DMS153 treated with DMSO at 0.1 percent for 48 hours (cell line): ENCODE data around the gene NXT1.
A peak's percentile ranks its signal among the peaks of the same experiment; 100 is the strongest.
"Not testable (repeated sequence)": the region's sequence is repeated elsewhere in the genome, so short reads cannot be mapped to it uniquely, and the experiment has no call there.

Experiments
- DNase-seq: peaks from one replicate; lab custom pipeline; 2025; ENCODE audit not compliant: unreplicated experiment; lab: John Stamatoyannopoulos, UW

NXT1 gene

DNA sequence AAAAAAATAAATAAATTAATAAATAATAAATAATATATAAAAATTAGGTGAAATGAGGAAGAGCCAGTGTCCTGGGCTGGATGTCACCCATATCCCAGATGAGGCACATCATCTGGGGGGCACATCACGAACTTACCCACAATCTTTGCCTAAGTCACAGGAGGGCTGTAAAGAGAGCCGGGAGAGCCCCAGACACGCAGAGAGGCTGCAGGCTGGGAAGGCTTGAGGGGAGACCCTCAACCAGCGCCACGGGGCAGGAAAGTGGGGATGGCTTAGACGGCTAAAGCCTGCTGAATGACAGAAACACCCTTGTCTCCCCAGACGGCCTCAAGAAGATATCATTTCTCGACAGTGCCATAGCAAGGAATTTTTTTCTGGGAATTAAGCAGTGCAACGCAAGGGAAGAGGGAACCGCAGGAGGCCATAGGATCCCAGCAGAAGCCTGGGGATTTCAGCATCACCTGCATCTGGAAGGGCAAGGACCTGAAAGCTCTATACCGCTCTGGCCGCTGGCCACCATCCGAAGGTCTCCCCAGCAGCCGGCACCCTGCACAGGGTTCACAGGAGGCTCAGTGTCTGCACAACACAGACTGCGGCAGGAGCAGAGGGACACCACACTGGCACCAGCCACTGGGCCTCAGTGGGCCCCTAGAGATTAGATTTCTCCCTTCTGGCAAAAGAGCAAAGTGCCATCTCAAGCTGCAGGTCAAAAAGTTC, 22.8 kb upstream of the NXT1 start:
- no peak for DNase-seq

DNA sequence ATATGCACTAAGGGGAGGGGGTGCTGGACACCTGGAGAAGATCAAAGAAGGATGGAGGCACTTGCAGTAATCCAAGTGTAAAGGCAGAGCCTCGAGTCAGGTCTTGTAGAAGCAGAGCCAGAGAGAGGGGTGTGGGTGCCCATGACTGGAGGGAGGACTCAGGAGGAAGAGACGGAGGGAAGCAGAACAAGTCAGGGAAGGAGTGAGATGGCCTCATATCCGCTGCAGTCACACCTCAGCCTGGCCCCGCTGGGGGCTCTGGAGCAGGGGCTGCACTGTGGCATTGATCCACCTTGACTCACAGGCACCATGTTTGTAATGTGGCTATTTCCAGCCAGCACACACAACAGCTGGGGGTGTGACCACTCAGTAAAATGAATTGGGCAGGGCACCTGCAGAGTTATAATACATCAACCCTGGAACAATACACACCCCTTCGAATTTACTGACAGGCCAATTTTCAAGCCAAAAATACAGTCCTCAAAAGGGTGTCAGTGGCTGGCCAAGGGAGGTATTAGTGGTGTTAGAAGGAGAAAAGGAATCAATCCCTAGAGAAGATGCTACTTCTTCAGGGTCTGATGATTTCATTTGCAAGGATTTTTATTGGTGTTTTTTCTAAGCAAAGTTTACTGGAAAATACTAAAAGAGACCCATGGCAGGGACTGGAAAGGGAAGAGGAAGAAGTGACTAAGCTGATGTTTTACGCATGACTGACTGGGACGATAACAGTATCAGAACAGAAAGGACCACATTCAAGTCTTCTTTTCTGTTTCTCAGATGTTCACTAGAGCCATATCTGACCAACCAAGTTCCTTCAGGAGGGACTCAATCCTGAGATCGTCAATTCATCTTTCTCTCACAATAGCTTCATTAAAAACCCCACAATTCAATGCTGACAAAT, 18.9 kb upstream of the NXT1 start:
- DNase-seq, result no peak

DNA sequence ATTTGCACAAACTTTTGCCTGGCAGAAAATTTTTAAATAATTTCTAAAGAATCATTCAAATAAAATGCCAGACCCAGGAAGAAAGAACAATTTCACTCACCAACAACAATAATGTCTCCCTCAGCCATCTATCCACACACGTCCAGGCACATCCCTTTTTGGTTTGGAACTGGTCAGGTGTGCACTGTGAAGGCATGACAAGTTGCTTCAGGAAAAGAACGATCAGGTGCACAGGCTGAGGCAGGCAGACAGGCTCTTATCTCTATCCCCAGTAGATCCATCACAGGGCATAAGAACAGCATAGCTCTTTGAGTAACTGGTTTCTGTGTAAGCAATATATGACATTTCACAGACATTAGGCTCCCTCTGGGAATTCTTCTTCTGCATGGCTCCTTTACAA, 18.1 kb upstream of the NXT1 start:
- DNase-seq, result no peak

DNA sequence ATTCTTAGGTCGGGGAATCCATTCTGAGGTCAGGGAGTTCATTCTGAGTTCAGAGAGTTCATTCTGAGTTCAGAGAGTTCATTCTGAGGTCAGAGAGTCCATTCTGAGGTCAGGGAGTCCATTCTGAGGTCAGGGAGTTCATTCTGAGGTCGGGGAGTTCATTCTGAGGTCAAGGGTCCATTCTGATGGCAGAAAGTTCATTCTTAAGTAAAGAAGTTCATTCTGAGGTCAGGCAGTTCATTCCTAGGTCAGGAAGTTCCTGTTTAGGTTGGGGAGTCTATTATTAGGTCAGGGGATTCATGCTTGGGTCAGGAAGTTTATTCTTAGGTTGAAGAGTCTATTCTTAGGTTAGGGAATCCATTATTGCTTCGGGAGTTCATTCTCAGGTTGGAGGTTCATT, 16.5 kb upstream of the NXT1 start:
- no peak for DNase-seq

DNA sequence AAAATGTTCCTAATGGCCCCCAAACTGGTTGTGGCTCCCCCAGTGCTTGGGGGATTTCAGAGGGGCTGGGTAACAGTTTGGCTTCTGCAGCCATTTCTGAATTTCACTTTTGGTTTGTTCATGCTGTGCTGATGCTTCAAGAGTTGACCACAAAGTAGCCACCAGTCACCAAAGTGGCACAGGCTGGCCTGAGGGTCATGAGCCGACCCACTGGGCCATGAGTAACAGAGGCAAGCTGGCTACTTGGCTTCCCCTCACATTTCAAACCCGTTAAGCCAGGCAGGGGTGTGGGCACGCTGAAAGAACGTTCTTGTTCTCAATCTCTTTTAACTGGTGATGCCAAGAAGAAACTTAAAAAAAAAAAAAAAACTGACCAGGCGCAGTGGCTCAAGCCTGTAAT, 15.1 kb upstream of the NXT1 start:
- no peak for DNase-seq

DNA sequence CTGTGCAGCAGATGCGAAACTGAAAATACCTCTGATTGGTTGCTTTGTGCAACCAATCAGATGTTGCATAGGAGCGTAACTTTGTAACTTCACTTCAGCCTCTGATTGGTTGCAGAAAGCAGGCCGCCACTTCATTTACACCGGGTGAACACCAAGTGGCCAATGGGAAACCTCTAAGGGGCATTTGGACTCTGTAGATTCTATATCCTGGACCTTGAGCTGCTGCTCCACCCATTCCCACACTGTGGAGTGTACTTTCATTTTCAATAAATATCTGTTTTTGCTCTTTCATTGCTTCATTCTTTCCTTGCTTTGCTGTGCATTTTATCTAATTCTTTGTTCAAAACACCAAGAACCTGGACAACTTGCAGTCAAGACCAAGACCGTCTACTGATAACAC, 14.1 kb upstream of the NXT1 start:
- DNase-seq, result no peak

DNA sequence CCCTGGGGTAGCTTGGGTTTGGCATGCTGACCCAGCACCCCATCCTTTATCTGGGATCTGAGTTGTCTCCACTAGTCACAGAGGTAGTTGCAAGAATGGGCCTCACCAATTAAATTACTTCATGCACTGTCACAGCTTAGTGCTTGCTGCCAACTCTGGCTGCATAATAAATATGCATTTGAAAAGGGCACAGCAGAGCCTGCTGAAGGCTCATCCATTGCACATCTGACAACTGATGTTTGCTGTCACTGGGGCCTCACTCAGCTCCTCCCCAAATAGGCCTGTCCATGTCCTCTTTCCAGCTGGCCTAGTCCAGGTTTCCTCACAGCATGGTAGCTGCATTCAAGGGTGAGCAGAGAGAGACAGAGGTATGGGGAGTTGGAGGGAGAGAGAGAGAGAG, 13.3 kb upstream of the NXT1 start:
- no peak for DNase-seq

DNA sequence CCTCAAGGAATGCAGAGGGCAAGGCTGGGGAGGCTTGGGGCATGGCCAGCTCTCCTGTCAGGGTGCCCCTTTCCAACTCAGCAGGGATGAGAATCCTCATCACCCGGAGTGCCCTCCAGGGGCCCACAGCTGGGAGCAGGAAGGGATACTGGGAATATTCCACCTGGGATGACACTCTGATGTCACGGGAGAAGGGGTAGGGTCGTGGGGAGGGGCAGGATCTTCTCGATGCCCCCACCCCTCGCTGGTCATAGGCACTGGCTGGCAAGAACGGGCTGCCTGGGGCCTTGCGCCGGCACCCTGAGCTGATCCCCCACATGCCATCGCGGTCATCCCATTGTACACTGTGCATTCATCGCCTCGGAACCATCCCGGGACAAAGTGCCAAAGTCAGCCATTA, 10.6 kb upstream of the NXT1 start:
- no peak for DNase-seq

DNA sequence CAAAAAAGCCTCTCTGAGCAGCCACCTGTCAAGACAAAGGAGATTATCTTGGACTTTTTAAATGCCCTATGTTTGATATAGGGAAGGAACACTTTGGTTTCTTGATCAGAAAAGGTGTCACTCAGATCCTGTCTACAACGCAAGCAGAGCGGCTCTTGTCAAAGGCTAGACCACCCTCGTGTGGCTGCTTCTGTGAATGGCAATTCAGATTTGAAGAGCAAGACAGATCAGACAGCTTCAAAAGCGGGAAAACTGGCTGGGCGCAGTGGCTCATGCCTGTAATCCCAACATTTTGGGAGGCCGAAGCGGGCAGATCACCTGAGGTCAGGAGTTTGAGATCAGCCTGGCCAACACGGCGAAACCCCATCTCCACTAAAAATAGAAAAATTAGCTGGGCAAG, 10.1 kb upstream of the NXT1 start:
- DNase-seq, result peak; percentile 21

DNA sequence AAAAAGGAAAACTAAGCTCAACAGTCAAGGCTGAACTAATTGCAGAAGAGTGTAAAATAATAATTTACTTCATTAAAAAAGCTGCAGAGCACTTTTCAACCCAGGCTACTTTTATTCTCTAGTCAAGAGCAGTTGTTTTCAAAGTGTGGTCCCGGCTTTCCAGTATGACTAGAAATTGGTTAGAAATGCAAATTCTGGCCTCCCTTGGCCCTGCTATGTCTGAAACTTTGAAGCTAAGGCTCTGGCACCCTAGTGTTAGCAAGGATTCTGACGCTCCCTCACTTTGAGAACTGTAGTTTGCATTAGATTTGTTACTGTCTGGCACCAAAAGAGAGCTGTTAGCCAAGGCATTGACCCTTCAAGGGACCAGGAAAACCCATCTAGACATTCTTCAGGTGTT, 9.5 kb upstream of the NXT1 start:
- no peak for DNase-seq

DNA sequence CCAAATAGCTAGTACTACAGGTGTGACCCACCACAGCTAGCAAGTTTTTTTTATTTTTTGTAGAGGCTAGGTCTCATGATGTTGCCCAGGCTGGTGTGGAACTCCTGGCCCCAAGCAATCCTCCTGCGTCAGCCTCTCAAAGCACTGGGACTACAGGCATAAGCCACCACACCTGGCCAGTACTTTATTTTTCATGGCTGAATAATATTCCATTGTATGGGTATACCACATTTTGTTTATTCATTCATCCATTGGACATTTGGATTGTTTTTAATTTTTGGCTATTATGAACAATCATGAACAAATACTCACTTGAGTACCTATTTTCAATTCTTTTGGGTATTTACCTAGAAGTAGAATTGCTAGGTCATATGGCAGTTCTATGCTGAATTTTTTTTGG, 7.0 kb upstream of the NXT1 start:
- DNase-seq, result no peak

DNA sequence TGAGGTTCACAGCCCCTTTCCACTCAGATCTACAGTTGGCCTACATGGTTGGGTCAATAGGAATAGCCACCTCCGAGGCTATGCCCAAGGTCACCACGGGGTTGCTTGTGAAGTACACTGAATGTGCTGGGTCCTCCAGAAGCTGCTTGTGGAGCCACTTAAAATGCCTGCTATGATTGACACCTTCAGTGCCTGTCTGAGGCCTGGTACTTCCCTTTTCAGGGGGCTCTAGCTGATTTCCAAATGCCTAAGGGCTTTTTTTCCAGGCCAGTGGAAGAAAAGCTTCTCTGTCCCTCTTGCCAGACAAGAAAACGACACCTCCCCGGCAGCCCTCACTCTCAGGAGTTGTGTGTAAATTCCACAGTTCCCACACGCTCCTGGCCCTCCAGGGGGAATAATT, 6.3 kb upstream of the NXT1 start:
- DNase-seq, result no peak

DNA sequence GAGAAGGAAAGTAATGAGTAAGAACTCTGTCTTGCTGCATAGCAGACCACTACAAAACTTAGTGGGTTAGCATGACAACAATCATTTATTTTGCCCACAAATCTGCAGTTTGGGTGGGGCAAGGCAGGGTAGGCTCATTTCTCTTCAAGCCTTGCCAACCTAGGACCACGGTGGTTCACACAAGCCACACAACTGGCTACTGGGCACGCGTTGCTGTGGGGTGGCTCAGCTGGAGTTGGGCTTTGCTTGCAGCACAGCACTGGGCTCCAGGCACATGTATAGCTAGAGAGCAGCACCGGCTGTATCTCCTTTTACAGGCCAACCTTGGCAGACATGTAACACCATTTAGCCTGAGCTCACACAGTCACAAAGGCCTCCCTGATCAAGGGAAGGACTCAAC, 4.6 kb upstream of the NXT1 start:
- no peak for DNase-seq

DNA sequence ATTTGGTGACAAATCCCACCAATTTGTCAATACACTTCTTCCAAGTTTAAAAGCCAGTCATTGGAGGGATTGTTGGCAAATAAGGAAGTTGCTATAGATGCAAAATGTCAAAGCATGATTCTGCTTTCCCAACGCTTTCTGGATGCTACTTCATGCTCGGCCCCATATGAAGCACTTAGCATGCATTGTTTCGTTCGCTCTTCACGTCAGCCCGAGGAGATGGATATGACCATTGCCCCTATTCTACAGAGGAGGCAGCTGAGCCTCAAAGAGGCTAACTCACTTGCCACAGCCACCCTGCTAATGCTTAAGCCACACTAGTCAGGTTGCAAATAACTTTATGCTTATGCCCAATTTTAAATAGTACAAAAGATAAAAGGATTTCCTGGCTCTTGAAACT, 2.8 kb upstream of the NXT1 start:
- DNase-seq, result no peak

DNA sequence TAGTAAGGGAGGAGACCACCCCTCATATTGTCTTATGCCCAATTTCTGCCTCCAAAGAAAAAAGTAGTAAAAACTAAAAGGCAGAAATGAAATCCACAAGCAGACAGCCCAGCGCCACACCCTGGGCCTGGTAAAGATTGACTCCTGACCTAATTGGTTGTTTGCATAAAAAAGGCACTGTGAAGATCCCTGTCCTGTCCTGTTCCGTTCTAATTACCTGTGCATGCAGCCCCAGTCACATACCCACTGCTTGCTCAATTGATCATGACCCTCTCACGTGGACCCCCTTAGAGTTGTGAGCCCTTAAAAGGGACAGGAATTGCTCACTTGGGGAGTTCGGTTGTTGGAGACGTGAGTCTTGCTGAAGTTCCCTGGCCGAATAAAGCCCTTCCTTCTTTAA, 2.1 kb upstream of the NXT1 start:
- DNase-seq, result not testable (repeated sequence)

DNA sequence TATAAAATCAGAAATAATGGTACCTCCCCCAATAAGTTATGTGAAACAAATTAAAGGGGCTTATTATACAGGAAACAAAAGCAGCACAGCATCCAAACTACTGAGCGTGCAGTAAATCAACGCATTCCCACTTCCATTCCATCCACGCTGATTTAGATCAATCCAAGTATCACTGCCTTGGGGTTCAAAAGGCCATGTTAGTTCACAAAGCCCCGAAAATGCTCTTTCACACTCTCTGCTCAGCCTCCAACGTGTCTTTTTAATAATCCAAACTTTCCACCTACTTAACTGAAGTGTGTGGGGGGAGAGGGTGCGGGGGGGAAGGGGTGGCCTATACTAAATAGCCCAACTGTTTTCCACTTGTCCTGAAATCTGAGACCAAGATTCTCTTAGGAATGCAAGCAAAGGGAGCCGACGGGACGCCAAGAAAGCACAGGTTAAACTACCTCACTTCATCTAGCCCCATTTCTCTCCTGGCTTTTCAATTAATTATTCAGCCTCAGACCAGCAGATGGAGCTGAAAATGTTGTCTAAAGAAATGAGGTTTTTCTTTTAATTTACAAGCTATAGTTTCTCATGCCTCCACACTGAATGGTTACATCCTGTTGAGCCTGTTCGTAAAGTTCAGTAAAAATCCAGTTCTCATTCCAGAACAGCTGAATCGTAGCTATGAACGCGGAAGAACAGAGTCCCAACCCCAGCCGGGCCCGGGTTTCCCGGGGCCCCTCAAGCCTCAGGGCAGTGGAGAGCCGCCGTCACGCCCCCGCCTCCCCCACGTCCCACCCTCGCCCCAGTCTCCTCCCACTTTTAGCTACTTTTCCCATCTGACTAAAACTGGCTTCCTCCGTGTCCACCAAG, 1.0 kb upstream of the NXT1 start:
- DNase-seq, result peak; percentile 41

DNA sequence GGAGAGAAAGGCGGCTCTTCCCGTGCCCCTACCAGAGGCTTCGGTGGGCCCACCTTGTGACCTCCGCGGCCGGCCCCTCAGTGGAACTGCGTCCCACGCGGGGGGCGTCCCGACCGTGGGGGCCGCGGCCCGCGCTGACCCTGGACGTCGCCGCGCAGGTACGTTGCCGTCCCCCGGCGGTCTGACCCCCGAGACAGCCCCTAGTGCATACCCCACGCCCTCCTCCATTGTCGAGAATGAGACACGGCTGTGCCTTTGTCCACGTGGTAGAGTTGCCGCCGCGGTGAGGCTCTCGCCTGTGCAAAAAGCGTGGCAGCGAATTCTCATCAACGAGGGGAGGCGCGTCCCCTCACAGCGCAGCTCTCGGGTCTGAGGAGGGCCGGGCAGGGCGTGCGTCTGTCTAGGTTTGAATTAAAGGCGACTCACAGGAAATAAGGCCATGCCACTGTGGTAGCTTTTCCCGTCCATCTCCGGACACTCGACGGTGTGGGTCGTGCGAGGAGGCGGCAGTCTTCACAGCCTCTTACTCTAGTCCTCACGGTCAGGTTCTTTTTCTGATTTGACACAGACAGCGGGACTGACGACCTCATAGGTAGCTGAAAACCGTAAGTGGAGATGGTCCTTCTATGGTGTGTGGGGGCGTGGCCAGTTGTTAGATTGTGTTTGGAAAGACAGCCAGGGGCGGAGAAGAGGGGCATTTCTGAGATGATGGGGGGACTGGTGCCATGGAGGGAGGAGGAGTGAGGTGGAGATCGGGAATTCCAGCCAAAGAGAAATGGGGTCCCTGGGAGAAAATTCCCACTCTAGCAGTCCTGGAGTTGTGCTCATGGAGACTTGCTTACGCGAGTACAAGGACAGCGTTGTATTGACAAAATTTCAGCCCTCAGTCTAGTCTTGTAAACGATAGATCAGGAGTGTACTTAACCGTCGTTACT, 580 bp downstream of the NXT1 start:
- peak; percentile 8 for DNase-seq

DNA sequence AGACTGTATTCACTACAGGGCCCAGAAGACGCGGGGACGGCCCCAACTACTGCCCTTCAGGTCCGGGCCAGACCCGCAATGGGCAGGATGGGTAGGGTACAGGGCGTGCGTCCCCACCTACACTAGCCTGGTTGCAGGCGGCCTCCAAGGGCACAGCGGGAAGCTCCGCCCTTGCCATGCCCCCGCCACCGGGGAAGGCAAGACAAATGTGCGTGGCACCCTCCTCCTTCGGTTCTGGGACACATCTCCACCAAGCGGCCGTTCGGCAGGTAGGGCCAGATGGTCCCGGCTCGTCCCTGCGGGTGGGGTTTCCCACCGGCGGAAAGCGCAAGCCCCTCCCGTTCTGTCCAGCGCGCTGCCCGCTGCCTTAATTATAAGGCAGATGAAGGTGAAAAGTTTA, 5.6 kb downstream of the NXT1 start:
- no peak for DNase-seq

DNA sequence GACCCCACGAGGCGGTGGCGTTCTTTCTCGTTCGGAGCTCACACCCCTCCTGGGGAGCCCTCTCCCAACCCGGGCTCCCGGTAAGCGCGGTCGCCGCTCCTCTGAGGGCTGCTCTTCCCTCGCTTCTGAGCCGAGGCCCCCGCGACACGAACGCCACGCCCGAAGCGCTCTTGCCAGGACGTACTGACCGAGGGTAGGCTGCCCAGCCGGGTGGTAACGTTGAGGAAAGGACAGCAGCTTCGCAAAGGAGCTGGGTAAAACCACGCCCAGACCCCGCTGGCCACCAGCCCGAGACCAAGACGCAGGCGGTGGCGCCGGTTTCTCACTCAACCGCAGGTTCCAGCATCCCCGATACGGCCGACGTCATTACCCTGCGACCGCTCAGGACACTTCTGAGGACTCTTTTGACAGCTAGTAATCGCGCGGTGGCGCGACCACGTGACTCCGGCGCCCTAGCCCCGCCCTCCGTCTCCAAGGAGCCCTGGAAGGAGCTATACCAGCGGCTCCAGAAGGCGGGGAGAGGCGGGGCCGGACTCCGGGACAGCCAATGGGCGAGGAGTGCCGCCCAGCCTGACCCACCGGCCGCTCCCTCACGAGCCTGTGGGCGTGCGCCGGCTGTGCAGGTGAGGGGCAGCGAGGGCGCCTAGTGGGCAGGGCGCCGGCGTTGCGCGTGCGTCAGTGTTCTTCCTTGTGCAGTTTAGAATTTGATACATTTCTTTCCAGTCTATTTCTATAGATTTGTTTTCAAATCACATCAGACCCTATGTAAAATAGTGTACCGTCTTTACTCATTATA, 7.4 kb downstream of the NXT1 start:
- peak; percentile 95 for DNase-seq

DNA sequence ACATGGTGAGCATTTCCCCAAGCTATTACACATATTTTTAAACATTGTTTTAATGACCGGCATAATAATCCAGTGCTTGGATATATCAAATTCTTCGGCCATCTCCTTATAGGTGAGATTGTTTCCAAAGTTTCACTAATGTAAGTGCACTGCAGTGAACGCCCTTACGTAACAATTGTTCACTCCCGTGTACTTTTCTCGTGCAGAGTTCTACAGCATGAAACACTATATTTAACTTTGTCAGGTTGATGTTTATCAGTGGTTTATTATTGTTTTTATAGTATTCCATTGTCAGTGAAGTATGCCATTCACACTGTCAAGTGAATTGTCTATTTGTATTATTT, 7.9 kb downstream of the NXT1 start:
- no peak for DNase-seq
